GM04503 (cell line): ENCODE measurements around the gene XAB2.

Experiments used
- DNase-seq: peaks from one replicate; pipeline ENCODE4 v3.0.0-alpha.2; 2012; ENCODE audit warnings: low read depth

XAB2 gene

DNA sequence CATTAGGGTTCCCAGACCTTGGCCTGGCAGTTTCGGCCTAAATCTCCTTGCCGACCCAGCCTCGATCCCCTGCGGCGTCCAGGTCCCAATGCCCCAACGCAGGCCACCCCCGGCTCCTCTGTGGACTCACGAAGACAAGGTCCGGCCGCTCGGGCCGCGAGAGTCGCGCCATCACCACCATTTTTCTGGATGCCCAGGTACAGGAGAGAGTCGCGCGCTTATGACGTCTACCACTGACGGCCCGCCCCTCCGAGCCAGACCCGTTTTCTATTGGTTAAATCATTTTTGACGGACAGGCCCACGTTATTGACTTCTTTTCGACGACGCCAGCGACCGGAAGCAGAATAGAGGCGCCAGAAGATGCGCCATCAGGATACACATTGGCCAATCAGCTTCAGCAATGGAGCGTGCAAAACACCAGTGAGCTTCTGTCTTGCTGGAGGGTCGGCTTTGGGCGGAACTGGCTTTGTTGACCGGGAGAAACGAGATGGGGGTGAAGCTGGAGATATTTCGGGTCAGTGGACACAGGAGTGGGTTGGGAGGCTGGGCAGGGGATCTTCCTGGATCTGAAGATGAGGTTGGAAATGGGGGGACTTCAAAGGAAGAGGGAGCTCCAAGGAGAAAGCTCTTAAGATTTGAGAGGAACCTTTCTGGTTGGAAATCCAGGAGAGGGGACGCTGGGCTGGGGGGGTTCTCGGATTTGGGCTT, at the start of gene XAB2, which contains the start of gene PET100:
Gene XAB2, minus strand, starts transcription at position 199 of the 708 bp plus-strand sequence. Its CDS starts 18 bp downstream, at position 181.
Gene PET100, plus strand, starts transcription at position 447 of the 708 bp plus-strand sequence. Its CDS starts 41 bp downstream, at position 488.
- DNase-seq = peak; percentile 94

DNA sequence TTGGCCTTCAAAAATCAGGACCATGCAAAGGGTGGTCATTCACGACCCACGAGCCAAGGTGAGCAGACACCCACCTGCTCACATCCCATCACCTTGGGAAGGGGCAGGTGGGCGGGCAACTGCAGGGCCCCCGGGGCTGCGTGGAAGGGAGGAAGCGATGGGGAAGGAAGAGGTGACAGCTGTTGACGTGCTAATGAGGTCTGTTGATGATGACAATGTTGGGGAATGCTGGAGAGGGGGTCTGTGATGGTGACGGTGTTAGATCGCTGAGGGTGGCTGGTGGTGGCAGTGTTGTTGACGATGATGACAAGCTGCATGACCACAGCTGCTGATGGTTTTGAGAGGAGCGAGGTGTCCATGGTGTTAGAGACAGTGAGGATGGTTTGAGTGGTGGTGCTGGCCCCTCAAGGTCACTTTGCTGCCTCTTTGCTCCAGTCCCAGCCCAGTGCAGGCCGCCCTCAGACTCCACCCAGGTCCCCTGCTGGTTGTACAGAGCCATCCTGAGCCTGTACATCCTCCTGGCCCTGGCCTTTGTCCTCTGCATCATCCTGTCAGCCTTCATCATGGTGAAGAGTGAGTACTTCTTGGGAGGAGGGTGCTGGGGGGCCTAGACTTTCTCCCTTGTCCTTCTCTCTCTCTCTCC, 48.4 kb upstream of the XAB2 start:
- no peak for DNase-seq

DNA sequence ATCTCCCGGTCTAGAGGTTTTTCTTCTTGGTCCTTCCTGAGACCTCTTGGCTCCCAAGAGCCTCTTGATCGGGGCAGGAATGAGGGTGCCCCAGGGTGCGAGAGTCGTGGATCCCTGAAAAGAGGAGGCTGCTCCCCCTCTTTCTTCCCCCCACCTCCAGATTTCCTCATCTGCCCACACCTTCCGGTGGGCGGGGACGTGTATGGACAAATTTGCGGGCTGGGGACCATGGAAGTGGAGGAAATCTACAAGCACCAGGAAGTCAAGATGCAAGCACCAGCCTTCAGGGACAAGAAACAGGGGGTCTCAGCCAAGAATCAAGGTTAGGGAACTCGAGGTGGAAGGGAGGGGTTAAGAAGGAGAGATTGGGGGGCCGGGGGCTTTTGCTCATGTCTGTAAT, 47.5 kb upstream of the XAB2 start, which contains the start of gene MCEMP1:
Gene MCEMP1, plus strand, starts transcription at position 237 of the 400 bp plus-strand sequence. Its CDS starts 31 bp downstream, at position 268.
- no peak for DNase-seq

DNA sequence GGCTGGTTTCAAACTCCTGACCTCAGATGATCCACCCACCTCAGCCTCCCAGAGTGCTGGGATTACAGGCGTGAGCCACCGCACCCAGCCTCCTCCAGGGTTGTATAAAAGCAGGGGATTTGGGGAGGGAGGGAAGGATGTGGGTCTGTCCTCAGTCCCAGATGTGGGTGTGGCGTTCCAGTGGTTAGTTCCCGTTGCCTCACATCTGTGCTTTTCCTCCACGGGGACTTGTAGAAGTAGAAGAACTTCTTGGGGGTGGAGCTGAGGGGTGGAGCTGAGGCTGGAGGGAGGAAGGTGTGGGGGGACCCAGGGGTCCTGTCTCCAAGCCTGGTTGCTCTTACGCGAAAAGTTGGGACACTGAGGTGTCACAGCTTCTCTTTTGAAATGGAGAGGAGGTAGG, 47.0 kb upstream of the XAB2 start:
- no peak for DNase-seq

DNA sequence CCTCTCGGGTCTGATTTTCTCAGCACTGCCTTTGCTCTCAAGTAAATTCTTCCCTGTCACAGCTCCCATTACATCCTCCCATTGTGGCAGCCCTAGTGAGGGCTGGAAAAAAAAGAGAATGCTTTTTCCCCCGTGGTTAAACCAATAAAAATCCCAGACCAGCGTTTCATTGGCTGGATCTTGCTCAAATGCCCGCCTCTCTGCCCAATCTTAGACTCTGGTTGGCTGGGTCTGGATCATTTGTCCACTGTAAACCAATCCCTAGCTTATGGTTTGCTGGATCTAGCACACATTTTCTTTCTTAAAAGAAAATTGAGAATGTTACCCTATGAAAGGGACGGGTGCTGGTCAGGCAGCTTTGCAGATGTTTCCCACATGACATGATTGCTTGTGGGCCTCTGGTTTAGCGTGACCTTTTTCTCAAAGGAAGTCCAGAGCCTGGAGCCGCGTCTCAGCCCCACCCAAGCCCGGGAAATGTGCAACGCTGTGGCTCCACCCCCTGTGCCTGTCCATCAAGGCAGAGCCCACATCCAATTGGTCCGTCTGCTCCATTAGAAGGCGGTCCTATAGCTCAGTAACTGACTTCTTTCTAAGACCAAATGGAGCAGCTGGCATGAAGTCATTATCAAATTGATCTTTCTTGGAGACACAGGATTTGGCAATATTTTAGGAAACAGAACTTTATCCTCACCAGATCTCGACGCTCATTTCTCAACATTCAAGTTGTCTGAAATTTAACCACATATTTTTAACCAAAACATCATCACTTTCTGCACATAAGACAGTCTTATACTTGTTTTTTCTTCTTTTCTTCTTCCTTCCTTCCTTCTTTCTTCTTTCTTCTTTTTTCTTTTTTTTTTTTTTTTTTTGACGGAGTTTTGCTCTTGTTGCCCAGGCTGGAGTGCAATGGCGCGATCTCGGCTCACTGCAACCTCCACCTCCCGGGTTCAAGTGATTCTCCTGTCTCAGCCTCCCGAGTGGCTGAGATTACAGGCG, 45.0 kb upstream of the XAB2 start:
- DNase-seq = no peak

DNA sequence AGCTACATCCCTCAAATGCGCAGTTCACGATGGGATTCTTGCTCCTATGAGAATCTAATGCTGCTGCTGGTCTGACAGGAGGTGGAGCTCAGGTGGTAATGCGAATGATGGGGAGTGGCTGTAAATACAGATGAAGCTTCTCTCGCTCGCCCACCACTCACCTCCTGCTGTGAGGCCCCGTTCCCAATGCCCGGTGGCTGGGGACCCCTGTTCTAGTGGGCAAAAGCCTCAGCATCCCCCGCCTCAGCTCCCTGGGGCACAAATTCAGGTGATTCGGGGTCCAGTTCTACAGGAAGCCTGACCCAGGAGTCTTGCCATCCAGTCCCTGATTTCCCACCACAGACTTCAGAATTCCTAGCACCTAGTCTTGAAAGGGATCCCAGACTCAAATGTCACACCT, 43.2 kb upstream of the XAB2 start:
- no peak for DNase-seq

DNA sequence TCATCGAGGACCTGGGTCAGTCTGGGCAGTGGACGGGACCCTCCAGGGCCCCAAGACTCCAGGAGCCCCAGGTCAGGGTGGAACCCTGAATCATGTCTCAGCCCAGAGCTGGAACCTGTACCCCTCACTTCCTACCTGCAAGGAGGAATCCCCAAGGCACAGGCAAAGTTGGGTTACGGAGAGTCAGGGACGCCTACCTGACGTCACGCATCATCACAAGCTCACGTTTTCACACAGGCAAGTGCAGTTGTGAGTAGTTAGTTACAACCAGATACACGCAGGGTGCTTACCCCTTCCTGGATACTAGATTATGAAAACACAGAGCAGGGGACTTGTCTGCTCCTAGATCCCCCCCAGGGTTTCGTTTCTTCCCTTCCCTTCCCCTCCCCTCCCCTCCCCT, 41.4 kb upstream of the XAB2 start:
- DNase-seq = no peak

DNA sequence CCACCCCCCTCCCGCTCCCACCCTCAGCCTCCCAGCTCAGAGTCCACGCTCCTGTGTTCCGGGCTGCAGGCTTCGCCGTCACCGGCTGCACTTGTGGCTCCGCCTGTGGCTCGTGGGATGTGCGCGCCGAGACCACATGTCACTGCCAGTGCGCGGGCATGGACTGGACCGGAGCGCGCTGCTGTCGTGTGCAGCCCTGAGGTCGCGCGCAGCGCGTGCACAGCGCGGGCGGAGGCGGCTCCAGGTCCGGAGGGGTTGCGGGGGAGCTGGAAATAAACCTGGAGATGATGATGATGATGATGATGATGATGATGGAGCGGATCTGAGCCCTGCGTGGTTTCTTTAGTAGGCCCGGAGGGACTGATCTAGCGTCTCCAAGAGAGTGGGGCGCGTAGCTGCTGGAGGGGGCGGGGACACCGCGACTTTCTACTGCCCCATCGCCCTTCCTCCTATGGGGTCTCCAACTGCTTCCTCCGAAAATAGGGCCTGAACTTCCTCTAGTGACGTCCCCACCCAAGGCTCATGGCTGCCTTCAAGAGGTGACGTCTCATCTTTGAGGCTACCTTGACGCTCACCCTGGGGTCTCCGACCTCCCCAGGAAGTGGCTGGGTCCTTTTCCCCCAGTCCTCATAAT, 40.9 kb upstream of the XAB2 start:
- no peak for DNase-seq

DNA sequence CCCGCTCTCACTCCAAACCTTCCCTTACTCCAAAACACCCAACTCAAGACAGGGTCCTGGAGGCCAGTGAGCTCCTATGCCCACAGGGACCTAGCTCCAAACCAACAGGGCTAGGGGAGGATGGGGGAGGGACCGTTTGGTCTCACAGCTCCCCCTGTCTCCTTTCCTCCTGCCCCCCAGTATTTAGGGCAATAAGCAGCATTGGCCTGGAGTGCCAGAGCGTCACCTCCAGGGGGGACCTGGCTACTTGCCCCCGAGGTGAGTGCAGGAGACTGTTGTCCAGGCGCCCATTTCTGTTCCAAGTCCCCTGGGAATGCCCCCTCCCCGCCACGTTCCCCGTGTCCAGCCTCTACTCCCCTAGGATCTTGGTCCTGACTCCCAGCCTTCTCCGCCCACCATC, 40.3 kb upstream of the XAB2 start:
- no peak for DNase-seq

DNA sequence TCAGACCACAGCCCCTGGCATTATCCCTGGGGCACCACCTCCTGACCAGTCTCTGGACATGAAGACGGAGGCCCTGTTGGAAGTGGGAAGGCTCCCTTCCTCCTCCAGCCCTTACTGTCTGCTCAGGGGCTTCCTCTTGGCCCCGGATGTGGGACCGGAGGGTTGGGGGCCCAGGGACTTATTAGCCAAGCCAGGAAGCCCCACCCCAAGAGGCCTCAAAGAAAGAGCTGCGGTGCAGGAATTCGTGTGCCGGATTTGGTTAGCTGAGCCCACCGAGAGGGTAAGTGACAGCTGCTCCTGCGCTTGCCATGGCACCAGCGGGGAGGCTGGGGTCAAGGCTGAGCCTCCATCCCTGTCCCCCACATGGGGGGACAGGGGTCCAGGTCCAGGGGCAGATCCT, 39.5 kb upstream of the XAB2 start, which contains the start of gene RETN:
Gene RETN, plus strand, starts transcription at position 208 of the 400 bp plus-strand sequence. CDS start 278 bp downstream, outside the sequence.
- DNase-seq = no peak

DNA sequence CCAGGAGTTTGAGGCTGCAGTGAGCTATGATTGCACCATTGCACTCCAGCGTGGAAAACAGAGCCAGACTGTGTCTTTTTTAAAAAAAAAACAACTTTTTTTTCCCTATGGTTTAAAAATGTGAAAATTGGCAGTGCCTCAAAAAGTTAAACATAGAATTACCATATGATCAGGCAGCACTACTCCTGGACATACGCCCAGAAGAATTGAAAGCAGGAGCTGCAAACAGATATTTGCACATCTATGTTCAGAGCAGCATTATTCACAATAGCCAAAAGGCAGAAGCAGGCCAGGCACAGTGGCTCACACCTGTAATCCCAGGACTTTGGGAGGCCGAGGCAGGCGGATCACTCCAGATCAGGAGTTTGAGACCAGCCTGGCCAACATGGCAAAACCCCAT, 35.7 kb upstream of the XAB2 start:
- no peak for DNase-seq

DNA sequence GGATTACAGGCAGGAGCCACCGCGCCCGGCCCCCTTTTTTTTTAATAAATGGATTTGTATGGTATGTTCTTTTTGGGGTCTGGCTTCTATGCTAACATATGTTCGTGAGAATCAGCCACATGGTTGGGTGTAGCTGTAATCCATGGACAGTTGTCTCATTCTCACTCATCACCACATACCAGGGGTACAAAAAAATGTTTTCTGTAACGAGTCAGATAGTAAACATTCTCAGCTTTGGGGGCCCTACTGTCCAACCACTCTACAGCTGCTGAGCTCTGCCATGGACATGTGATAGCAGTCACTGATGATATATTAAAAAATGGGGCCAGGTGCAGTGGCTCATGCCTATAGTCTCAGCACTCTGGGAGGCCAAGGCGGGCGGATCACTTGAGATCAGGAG, 34.4 kb upstream of the XAB2 start:
- no peak for DNase-seq

DNA sequence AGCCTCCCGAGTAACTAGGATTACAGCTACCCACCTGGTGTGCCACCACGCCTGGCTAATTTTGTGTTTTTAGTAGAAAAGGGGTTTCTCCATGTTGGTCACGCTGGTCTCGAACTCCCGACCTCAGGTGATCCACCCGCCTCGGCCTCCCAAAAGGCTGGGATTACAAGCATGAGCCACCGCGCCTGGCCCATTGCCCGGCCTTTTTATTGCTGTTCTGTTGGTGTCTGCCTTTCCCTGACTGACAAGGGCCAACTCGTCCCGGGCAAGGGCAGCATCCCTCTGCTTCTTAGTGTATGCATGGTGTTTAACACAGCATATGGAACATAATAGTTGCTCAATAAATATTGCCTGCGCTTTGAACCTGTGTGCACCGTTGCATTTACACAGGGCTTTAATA, 33.3 kb upstream of the XAB2 start:
- DNase-seq = no peak

DNA sequence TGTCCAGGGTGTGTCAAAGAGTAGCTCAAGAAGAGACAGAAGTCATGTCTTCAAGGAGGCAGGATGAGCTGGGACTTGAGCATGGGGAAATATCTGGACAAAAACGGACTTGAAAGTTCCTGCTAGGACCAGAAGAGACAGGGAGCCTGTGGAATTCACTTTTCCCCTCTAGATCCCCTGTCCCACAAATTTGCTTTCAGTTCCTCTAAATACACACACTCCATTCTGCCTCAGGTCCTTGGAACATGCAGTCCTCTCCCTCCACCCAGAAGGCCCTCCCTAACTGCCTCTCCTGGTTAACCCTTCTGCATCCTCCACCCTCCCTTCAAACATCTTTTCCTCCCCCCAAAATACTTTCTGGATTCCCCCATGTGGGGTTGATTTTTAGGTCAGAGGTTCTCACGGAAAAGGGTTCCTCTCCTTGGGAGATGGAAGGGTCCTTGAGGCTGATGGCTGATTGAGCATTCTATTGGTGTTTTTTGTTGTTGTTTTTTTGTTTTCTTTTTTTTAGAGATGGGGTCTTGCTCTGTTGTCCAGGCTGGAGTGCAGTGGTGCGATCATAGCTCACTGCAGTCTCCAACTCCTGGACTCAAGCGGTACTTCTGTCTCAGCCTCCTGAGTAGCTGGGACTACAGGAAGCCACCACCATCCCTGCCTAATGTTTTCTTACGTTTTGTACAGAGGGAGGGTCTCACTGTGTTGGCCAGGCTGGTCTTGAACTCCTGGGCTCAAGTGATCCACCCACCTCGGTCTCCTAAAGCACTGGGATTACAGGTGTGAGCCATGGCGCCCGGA, 32.6 kb upstream of the XAB2 start:
- DNase-seq = no peak

DNA sequence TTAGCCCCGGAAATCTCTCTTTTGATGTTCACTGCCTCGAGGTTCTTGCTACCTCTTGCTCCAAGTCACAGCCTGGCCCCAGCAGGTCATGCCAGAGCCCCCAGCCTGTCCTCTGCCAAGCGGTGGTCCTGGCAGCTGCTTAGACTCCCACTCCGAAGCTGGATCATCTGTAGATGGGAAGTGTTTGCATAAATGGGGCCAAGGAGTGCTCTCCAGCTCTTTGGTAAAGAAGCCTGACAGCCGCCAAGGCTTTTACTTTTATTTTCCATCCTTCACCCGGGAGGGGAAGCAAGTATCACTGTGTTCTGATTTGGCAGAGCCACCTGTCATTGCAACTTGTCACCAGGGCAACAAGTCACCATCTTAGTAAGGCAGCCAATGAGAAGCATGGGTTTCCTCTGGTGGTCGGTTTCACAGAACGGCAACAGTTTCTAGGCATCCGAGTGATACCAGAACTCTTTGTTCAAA, 28.9 kb upstream of the XAB2 start:
- no peak for DNase-seq

DNA sequence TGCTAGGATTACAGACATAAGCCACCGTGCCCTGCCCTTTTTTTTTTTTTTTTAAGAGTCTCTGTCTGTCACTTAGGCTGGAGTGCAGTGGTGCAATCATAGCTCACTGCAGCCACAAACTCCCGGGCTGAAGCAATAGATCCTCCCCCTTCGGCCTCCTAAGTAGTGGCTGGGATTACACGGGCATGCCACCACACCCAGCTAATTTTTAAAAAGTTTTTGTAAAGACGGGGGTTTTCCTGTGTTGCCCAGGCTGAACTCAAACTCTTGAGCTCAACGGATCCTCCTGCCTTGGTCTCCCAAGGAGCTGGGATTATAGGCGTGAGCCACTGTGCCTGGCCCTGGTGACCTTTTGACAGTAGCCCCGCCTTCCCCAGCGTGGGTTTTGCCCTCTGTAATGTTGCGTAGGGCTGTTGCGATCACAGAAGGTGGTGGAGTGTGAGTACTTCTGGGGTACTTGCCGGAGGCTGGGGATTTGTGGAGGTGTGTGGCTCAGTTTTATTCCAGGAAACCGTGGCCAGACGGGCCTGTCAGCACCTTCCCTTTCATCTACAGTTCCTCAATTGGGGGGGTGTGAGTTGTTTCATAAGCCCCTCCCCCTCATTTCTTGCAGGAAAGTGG, 27.9 kb upstream of the XAB2 start:
- no peak for DNase-seq

DNA sequence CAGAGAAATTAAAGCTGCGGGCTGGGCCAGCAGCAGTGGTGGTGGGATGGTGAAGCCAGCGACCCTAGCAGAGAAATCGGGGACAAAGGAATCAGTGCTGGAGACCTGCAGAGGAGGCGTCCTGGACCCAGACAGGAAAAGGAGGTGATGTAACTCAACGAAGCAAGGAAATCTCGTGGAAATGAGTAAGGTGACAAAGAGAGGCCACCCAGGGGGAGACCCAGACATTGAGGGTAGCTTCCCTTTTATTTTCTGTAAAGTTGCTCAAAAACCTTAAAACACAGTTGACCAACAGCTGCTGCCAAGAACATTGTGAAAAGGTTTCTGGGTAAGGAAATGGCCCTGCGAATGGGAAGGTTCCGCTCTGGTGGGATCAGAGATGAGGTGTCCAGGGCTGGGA, 26.2 kb upstream of the XAB2 start:
- DNase-seq = no peak

DNA sequence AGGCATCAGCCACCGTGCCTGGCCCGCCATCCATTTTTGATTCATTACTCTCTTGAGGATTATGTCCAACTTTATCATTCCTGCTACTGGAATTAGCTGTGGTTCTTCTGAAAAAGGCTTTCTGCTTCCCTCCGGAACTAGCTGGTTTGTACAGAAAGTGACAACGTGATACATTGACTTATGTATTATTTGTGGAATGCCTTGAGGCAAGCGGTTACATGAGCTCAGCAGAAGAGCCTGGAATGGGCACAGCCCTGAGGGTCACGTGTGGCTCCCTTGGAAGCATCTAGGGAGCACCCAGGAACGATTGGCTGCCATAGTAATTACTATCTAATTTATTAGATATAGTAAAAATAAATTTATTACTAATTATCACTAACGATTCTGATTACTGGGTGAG, 25.1 kb upstream of the XAB2 start:
- DNase-seq = no peak

DNA sequence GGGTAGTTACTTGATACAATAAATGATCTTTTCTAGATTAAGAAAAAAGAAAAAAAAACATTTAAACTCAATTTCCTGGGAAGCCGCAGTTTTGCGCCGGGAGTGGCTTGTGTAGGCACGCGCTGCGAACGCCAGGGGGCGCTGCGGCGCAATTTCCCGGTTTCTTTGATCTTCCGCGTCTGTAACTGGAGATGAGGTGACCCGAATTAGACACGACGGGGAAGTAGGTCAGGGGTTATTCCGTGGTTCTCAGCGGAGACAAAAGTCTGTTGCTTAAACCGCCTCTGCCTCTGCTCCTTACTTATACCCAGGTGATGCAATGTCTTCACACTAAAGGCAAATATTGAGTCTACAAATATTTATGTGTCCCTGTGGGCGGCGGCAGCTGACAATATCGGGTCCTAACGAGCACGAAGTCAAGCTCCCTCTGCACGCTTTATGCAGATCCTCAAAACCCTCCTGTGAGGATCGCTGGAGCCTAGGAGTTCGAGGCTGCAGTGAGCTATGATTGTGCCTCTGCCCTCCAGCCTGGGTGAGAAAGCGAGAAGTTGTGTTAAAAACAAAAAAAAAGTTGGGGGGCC, 22.8 kb upstream of the XAB2 start:
- DNase-seq = no peak

DNA sequence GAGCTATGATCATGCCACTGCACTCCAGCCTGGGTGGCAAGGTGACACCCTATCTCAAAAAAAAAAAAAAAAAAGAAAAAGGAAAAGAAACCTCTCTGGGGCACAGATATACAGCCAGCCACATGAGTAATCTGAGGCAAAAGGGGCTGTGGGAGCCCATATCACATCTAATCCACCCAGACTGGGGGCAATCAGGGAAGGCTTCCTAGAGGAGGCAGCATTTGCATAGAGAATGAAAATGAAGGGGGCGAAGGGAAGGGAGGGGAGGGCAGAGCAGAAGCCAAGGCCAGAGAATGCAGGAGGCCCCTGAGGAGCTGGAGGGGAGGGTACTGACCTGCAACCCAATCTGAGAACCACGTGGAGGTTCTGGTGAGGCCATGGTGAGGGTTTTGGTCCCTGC, 20.8 kb upstream of the XAB2 start:
- no peak for DNase-seq
